ENCODE results near the gene ANKRD2.
"Not testable (repeated sequence)": the region's sequence is repeated elsewhere in the genome, so short reads cannot be mapped to it uniquely, and the experiment has no call there.

Gene ANKRD2

DNA sequence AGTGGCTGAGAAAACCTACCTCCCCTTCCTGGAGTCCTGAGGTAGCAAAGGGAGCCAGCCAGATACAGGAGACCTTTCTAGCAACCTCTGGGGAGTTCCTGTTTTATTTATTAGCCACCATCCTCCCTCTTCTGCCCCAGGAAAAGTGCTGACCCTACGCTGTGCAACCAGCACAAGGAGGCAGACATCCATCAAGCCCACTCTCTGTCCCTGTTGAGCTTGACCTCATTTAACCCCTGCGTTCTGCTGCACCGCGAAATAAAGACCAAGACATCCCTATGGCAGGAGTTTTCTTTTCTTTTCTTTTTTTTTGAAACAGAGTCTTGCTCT is 25.3 kb upstream of the ANKRD2 start:
- H3K4me3 ChIP-seq (ENCODE audit: insufficient read depth, low read depth, low read length): no peak overlapping the region
- H3K27ac ChIP-seq (ENCODE audit: insufficient read depth, low read depth, low read length, poor library complexity, severe bottlenecking): no peak overlapping the region
- WGBS, 2 experiments: 90 to 92% methylated on average over 4 of the region's 4 CpGs
- no peaks in the 10 kb centered on the region for H3K27me3 ChIP-seq (ENCODE audit: control insufficient read depth, insufficient read depth, low read length, poor library complexity, severe bottlenecking)
- no peaks in the 10 kb centered on the region for H3K9me3 ChIP-seq (ENCODE audit: control insufficient read depth, low read length)
- no peaks in the 10 kb centered on the region for H3K36me3 ChIP-seq (ENCODE audit: control insufficient read depth, insufficient read depth, low read length)
- H3K4me1 ChIP-seq (ENCODE audit: control insufficient read depth, insufficient read depth, low read length): peaks cover 33% of the 10 kb centered on the region

DNA sequence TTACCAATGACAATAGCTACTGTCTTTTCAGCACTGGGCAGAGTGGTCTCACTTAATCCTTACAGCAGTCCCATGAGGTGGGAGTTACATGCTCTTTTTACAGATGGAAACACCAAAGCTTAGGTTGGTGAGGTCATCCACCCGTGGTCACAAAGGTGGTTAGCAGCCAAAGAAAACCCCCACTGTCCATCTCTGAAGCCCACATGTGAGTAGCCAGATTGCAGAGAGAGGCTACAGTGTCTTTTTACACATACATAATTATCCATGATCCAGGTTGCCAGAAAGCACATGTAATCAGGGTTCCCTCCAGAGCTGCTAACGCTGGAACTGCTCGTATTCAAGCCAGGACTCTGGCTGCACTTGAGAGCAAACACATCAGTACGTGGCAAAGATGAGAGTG is 24.6 kb upstream of the ANKRD2 start:
- Histone ChIP-seq H3K27ac (ENCODE audit: insufficient read depth, low read depth, low read length, poor library complexity, severe bottlenecking) (no peak overlapping the region), H3K4me1 (ENCODE audit: control insufficient read depth, insufficient read depth, low read length) (peaks cover 26% of the 10 kb centered on the region), H3K36me3 (ENCODE audit: control insufficient read depth, insufficient read depth, low read length) (no peaks in the 10 kb centered on the region), H3K9me3 (ENCODE audit: control insufficient read depth, low read length) (no peaks in the 10 kb centered on the region), H3K4me3 (ENCODE audit: insufficient read depth, low read depth, low read length) (no peak overlapping the region), H3K27me3 (ENCODE audit: control insufficient read depth, insufficient read depth, low read length, poor library complexity, severe bottlenecking) (no peaks in the 10 kb centered on the region)
- WGBS, 2 experiments: 83 to 91% methylated on average over 4 of the region's 4 CpGs

DNA sequence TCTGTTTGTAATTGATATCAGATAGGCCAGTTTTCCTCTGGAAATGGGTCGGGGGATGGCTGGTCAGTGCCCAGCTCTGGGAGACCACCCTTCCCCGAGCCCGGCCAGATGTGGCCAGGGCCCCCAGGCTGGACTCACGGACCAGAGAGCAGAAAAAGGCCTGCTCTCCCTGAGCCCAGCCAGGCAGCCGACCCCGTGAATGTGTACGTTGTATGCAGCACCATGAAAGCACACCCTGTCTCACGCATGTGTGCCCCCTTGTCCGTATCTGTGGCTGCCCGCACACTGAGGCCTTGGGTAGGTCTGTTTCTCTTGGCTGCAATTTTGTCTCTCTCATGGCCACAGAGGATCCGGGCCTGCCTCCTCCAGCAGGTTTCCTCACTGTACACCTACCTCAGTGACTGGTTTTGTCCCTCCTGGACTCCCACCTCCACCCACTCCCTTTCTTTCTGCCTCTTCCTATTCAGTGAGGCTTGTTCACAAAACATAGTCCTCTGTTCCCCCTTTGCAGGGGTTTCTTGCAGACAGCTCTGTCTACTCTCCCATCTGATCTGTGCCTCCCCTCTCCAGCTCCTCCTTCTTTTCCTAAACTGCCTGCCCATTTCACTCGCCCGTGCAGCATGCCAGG is 23.6 kb upstream of the ANKRD2 start:
- H3K36me3 ChIP-seq (ENCODE audit: control insufficient read depth, insufficient read depth, low read length): no peaks in the 10 kb centered on the region
- no peak overlapping the region for H3K27ac ChIP-seq (ENCODE audit: insufficient read depth, low read depth, low read length, poor library complexity, severe bottlenecking)
- peaks cover 24% of the 10 kb centered on the region for H3K4me1 ChIP-seq (ENCODE audit: control insufficient read depth, insufficient read depth, low read length)
- H3K9me3 ChIP-seq (ENCODE audit: control insufficient read depth, low read length): no peaks in the 10 kb centered on the region
- no peaks in the 10 kb centered on the region for H3K27me3 ChIP-seq (ENCODE audit: control insufficient read depth, insufficient read depth, low read length, poor library complexity, severe bottlenecking)
- 86 to 90% methylated on average over 13 of the region's 13 CpGs for WGBS, 2 experiments
- H3K4me3 ChIP-seq (ENCODE audit: insufficient read depth, low read depth, low read length): no peak overlapping the region

DNA sequence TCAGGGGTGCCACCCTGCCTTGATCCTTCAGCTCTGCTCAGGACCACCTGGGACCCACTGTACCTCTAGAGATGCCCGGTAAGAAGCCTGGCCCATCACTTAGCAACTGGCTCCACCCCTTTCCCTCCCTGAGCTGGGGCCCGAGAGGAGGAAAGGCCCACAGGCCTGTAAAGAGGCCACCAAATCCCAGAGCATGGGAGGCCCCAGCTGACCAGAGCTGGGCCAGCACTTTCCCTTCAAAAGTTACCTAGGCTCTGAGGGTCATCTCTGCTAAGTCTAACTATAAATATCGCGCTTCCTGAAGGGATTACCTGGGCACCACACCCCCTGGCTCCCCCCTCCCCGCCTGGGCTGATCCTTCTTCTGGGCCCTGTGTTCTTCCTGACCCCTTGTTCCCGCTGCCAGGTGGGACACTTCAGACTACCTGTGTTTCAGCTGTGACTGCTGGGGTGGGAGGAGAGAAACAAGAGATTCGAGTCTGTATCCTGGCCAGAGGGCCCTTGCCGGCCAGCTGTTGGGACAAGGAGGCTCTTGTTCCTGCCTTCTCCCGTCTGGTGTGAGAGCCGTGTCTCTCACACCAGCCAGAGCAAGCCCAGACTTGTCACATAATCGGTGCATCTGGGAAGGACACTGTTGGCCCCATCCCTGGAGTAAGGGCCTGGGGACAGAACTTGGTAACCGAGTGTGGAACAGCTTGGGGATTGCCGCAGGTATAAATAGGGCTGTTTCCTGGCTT is 22.8 kb upstream of the ANKRD2 start:
- H3K27ac ChIP-seq (ENCODE audit: insufficient read depth, low read depth, low read length, poor library complexity, severe bottlenecking): peak overlapping the region; percentile 70
- H3K4me3 ChIP-seq (ENCODE audit: insufficient read depth, low read depth, low read length): no peak overlapping the region
- peaks cover 26% of the 10 kb centered on the region for H3K4me1 ChIP-seq (ENCODE audit: control insufficient read depth, insufficient read depth, low read length)
- WGBS, 2 experiments: 54 to 56% methylated on average over 13 of the region's 13 CpGs
- no peaks in the 10 kb centered on the region for H3K9me3 ChIP-seq (ENCODE audit: control insufficient read depth, low read length)
- H3K27me3 ChIP-seq (ENCODE audit: control insufficient read depth, insufficient read depth, low read length, poor library complexity, severe bottlenecking): no peaks in the 10 kb centered on the region
- no peaks in the 10 kb centered on the region for H3K36me3 ChIP-seq (ENCODE audit: control insufficient read depth, insufficient read depth, low read length)

DNA sequence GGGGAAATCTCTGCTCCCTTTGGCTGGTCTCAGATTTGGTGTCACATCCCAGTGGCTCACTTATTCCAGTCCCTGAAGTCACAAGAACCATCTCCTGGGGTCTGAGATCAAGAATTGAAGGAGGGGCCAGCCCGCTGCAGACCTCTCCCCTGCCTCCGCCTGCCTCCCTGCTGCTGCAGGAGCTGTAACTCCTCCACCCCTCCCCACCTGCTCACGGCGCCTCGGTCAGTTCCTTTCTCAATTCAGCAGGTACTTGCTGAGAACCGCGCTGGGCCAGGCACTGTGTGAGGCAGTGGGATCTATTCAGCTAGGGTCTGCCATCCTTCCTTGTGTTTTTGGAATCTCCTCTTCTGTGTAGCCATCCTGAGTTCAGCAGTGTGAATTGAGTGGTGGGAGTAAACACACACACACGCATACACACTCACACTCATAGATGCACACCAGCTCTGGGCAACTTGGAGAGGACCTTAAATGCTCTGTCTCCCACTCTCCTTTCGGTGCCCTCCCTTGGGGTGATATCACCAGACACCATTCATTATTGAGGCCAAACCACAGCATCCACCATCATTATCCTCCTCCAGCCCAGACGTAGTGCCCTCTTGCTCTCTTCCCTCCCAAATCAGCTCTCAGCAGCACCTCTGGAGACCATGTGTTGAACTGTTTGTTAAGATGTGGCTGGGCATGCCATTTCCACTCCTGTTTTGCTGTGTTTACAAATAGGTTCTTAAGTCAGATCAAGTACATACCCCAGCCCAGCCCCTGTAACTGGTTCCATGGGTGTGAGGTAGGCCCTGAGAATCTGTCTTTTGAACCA is 22.0 kb upstream of the ANKRD2 start:
- Histone ChIP-seq H3K36me3 (ENCODE audit: control insufficient read depth, insufficient read depth, low read length) (no peaks in the 10 kb centered on the region), H3K9me3 (ENCODE audit: control insufficient read depth, low read length) (no peaks in the 10 kb centered on the region), H3K4me1 (ENCODE audit: control insufficient read depth, insufficient read depth, low read length) (peaks cover 26% of the 10 kb centered on the region), H3K4me3 (ENCODE audit: insufficient read depth, low read depth, low read length) (no peak overlapping the region), H3K27me3 (ENCODE audit: control insufficient read depth, insufficient read depth, low read length, poor library complexity, severe bottlenecking) (no peaks in the 10 kb centered on the region), H3K27ac (ENCODE audit: insufficient read depth, low read depth, low read length, poor library complexity, severe bottlenecking) (peak overlapping the region; percentile 70)
- whole genome bisulfite sequencing, 2 experiments: 33 to 37% methylated on average over 10 of the region's 10 CpGs

DNA sequence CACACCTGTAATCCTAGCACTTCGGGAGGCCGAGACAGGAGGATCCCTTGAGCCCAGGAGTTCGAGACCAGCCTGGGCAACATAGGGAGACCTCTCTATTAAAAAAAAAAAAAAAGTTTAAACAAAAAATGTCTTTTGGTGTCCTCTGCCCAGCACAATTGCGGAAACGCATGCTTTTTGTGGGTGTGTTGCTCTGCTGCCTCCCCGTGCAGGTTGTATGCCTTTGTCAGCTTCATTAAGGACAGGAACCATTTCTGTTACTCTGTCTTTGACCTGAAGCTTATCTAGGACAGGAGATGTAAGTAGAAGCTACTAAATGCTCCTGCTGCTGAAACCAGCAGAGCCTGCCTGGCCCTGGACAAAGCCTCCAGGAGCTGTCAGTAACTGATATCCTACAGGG is 21.3 kb upstream of the ANKRD2 start:
- Histone ChIP-seq H3K36me3 (ENCODE audit: control insufficient read depth, insufficient read depth, low read length) (no peaks in the 10 kb centered on the region), H3K27ac (ENCODE audit: insufficient read depth, low read depth, low read length, poor library complexity, severe bottlenecking) (no peak overlapping the region), H3K9me3 (ENCODE audit: control insufficient read depth, low read length) (no peaks in the 10 kb centered on the region), H3K4me3 (ENCODE audit: insufficient read depth, low read depth, low read length) (no peak overlapping the region), H3K4me1 (ENCODE audit: control insufficient read depth, insufficient read depth, low read length) (peaks cover 26% of the 10 kb centered on the region), H3K27me3 (ENCODE audit: control insufficient read depth, insufficient read depth, low read length, poor library complexity, severe bottlenecking) (no peaks in the 10 kb centered on the region)
- 86% methylated on average over 6 of the region's 6 CpGs for WGBS, 2 experiments

DNA sequence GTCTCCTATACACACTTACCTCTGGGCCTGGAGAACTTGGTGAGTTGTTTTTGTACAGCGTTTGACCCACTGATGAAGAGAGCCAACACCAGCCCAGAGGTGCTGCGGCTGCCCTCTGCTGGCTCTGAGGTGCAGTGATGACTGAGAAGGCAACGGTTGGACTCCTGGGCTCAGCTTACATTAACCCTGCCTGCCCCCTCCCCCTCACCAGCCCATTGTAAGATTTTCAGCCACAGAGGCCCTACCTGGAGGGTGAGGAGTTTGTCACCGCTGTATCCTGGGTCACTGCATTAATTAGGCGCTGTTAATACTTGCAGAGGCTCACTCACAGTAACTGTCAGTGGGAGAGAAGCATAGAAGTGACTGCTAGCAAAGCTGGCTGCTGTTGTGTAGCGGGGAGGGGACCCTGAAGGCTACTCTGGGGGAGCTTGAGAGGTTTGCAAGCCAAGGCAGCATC is 19.0 kb upstream of the ANKRD2 start:
- Histone ChIP-seq H3K4me3 (ENCODE audit: insufficient read depth, low read depth, low read length) (no peak overlapping the region), H3K9me3 (ENCODE audit: control insufficient read depth, low read length) (no peaks in the 10 kb centered on the region), H3K27ac (ENCODE audit: insufficient read depth, low read depth, low read length, poor library complexity, severe bottlenecking) (peak overlapping the region; percentile 41), H3K4me1 (ENCODE audit: control insufficient read depth, insufficient read depth, low read length) (peaks cover 26% of the 10 kb centered on the region), H3K27me3 (ENCODE audit: control insufficient read depth, insufficient read depth, low read length, poor library complexity, severe bottlenecking) (no peaks in the 10 kb centered on the region), H3K36me3 (ENCODE audit: control insufficient read depth, insufficient read depth, low read length) (no peaks in the 10 kb centered on the region)
- WGBS, 2 experiments: 11 to 13% methylated on average over 6 of the region's 6 CpGs

DNA sequence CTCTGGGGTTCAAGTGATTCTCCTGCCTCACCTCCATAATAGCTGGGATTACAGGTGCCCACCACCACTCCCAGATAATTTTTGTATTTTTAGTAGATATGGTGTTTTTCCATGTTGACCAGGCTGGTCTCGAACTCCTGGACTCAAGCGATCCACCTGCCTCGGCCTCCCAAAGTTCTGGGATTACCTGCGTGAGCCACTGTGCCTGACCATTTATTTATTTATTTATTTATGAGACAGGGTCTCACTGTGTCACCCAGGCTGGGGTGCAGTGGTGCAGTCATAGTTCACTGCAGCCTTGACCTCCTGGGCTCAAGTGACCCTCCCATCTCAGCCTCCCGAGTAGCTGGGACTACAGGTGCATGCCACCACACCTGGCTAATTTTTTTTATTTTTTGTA is 18.2 kb upstream of the ANKRD2 start:
- not testable (repeated sequence) for H3K4me3 ChIP-seq (ENCODE audit: insufficient read depth, low read depth, low read length); H3K36me3 ChIP-seq (ENCODE audit: control insufficient read depth, insufficient read depth, low read length); H3K27ac ChIP-seq (ENCODE audit: insufficient read depth, low read depth, low read length, poor library complexity, severe bottlenecking); H3K27me3 ChIP-seq (ENCODE audit: control insufficient read depth, insufficient read depth, low read length, poor library complexity, severe bottlenecking); H3K9me3 ChIP-seq (ENCODE audit: control insufficient read depth, low read length)
- WGBS, 2 experiments: 99% methylated on average over 5 of the region's 5 CpGs
- H3K4me1 ChIP-seq (ENCODE audit: control insufficient read depth, insufficient read depth, low read length): peaks cover 20% of the 10 kb centered on the region

DNA sequence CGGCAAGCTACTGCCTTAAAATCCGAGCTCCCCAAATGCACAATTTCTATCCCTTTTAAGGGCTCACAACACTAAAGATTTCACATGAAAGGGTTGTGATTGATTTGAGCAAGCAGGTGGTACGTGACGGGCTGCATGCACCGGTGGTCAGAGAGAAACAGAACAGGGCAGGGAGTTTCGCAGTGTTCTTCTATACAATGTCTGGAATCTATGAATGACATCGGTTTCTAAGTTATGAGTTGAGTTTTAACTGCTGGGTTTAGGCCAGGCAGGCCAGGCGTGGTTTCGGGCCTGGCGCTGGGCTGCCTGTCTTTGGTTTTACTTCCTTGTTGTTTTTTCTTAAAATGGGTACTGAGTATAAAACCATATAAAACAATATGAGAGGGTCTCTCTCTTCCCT is 17.0 kb upstream of the ANKRD2 start:
- not testable (repeated sequence) for H3K9me3 ChIP-seq (ENCODE audit: control insufficient read depth, low read length); H3K36me3 ChIP-seq (ENCODE audit: control insufficient read depth, insufficient read depth, low read length); H3K27ac ChIP-seq (ENCODE audit: insufficient read depth, low read depth, low read length, poor library complexity, severe bottlenecking); H3K4me3 ChIP-seq (ENCODE audit: insufficient read depth, low read depth, low read length); H3K4me1 ChIP-seq (ENCODE audit: control insufficient read depth, insufficient read depth, low read length); H3K27me3 ChIP-seq (ENCODE audit: control insufficient read depth, insufficient read depth, low read length, poor library complexity, severe bottlenecking)
- 95% methylated on average over 4 to 6 of the region's 10 CpGs for WGBS, 2 experiments

DNA sequence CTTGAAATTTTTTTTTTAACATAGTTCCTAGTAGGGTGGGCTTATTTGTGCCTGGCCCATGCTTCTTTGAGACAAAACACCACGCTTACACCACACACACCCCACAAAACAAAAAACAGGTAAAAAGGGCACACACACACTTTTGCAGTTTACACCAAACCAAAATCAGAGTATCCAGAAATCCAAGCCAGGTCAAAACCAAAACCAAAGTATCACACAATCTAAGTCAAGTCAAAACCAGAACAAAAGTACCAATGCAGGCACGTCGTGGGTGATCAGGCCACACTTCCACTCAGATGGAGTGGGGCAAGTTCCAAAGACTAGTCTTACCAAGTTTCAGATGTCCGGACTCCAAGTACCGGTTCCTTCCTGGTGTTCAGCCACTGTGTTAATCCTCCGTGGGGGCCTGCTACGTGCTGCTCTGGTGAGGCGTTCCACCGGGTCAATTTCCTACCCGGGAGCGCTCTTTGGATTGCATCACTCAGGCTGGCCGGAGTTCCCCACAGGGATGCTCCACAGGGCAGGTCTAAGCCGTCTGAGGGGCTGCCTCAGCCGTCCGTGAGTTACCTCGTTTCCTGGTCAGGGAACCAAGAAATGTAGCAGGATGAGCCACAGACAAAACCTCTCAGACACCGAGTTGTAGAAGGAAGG is 11.7 kb upstream of the ANKRD2 start:
- not testable (repeated sequence) for H3K9me3 ChIP-seq (ENCODE audit: control insufficient read depth, low read length); H3K36me3 ChIP-seq (ENCODE audit: control insufficient read depth, insufficient read depth, low read length); H3K4me3 ChIP-seq (ENCODE audit: insufficient read depth, low read depth, low read length); H3K27me3 ChIP-seq (ENCODE audit: control insufficient read depth, insufficient read depth, low read length, poor library complexity, severe bottlenecking); H3K4me1 ChIP-seq (ENCODE audit: control insufficient read depth, insufficient read depth, low read length); H3K27ac ChIP-seq (ENCODE audit: insufficient read depth, low read depth, low read length, poor library complexity, severe bottlenecking)
- WGBS, 2 experiments: 91 to 93% methylated on average over 17 of the region's 17 CpGs
